HepG2 (cell line): Measurements from ENCODE around the gene KLHDC1. TPM values are rescaled to one million over a fixed set of nuclear protein-coding genes. Genes with fewer than 3 reads are reported as not detected.

Source experiments
- ATAC-seq: fragments of 200-7000 bp; cut with Tn5 transposase; 3 replicates; pipeline ENCODE4 v1.9.1; 2020; ENCODE audit warnings: mild to moderate bottlenecking, moderate library complexity
- BruUV-seq: library from RNA; stranded (reverse); fragments of 400-500 nt; replicated peaks from 2 replicates; lab custom pipeline; 2021; lab: Mats Ljungman, UMichigan
- CTCF ChIA-PET: fragments of 300-600 bp; formaldehyde crosslinking; extraction: SDS; loops from one replicate; lab custom pipeline; 2021; ENCODE audit warnings: low total read pairs, inconsistent platforms, low intra/inter-chr PET ratio; lab: Yijun Ruan, JAX
- POLR2A ChIA-PET: fragments of 350-600 bp; sonication (Branson Sonifier 250); formaldehyde crosslinking; loops from one replicate; lab custom pipeline; 2020; ENCODE audit warnings: antibody characterized with exemption, inconsistent platforms; lab: Yijun Ruan, JAX
- DNase-seq: peaks from one replicate; pipeline ENCODE4 v3.0.0-alpha.2; 2015; ENCODE audit warnings: low spot score
- FAIRE-seq: peaks from 3 replicates; lab custom pipeline; 2011; peaks lifted over from hg19 to GRCh38; lab: Jason Lieb, UNC
- H2AFZ ChIP-seq: one replicate; pipeline ENCODE4 v1.6.1; 2011; ENCODE audit warnings: low read length, inconsistent platforms
- H3K27ac ChIP-seq: fragments of 300-600 bp; 3 replicates; pipeline ENCODE4 v1.8.0; 2011; ENCODE audit warnings: mixed run types, mild to moderate bottlenecking, mixed read lengths, low read length, inconsistent platforms; ENCODE audit not compliant: insufficient read depth; ENCODE audit errors: extremely low read length
- H3K27me3 ChIP-seq, 2 experiments: fragments of 200-600 bp in 1 of 2; 2 replicates in 1 of 2; 3 replicates in 1 of 2; pipeline versions ENCODE4 v1.6.0 to v1.8.0; 2011; ENCODE audit warnings: low read length in 2 of 2, mild to moderate bottlenecking in 2 of 2, moderate library complexity in 2 of 2, inconsistent platforms in 1 of 2; ENCODE audit not compliant: insufficient read depth in 2 of 2, control insufficient read depth in 1 of 2
- H3K36me3 ChIP-seq, 2 experiments: fragments of 200-600 bp in 1 of 2; replicated peaks in 1 of 2; 2 replicates in 1 of 2; 3 replicates in 1 of 2; pipeline versions ENCODE4 v1.5.1 to v1.8.0; 2011; ENCODE audit warnings: low read length in 2 of 2, inconsistent platforms in 1 of 2; ENCODE audit not compliant: insufficient read depth in 2 of 2, control insufficient read depth in 1 of 2
- H3K4me1 ChIP-seq: 2 replicates; pipeline ENCODE4 v1.5.1; 2012; ENCODE audit warnings: low read length, inconsistent platforms; ENCODE audit not compliant: insufficient read depth
- H3K4me2 ChIP-seq: 2 replicates; pipeline ENCODE4 v1.6.0; 2011; ENCODE audit warnings: low read depth, low read length, inconsistent platforms
- H3K4me3 ChIP-seq, 3 experiments: fragments of 200-600 bp in 1 of 3; sonication (generic), shearing (Covaris generic) in 1 of 3; replicated peaks in 1 of 3; 2 replicates each; pipeline ENCODE4 v1.5.1; 2011 to 2016; ENCODE audit warnings: low read length in 3 of 3, inconsistent platforms in 2 of 3, low read depth in 2 of 3, mild to moderate bottlenecking in 2 of 3, control low read depth in 1 of 3, mixed read lengths in 1 of 3; ENCODE audit not compliant: insufficient read depth in 1 of 3
- H3K79me2 ChIP-seq: one replicate; pipeline ENCODE4 v1.6.1; 2011; ENCODE audit warnings: low read length, inconsistent platforms; ENCODE audit not compliant: insufficient read depth
- H3K9ac ChIP-seq: 2 replicates; pipeline ENCODE4 v1.6.0; 2011; ENCODE audit warnings: mild to moderate bottlenecking, low read depth, low read length, inconsistent platforms; ENCODE audit not compliant: insufficient read depth
- H3K9me3 ChIP-seq: 2 replicates; pipeline ENCODE4 v1.5.1; 2012; ENCODE audit warnings: mild to moderate bottlenecking, low read length
- H4K20me1 ChIP-seq: 2 replicates; pipeline ENCODE4 v1.6.0; 2011; ENCODE audit warnings: inconsistent platforms, mild to moderate bottlenecking, low read length, moderate library complexity; ENCODE audit not compliant: insufficient read depth
- CTCF ChIP-seq: sonication (generic); formaldehyde crosslinking; IDR thresholded peaks from 2 replicates; pipeline ENCODE4 v1.5.0; 2020; ENCODE audit warnings: mild to moderate bottlenecking, missing genetic modification reagents, moderate library complexity
- GTF2F1 ChIP-seq: fragments of 150-350 bp; IDR thresholded peaks from 2 replicates; pipeline ENCODE4 v1.6.1; 2014; ENCODE audit warnings: low read length
- KLF12 ChIP-seq: sonication (generic); formaldehyde crosslinking; IDR thresholded peaks from 2 replicates; pipeline ENCODE4 v1.4.0; 2020; ENCODE audit warnings: missing genetic modification reagents, borderline replicate concordance
- MAF1 ChIP-seq: sonication (generic); formaldehyde crosslinking; IDR thresholded peaks from 2 replicates; pipeline ENCODE4 v1.5.0; 2020; ENCODE audit warnings: missing genetic modification reagents, borderline replicate concordance
- SOX6 ChIP-seq, 2 experiments: fragments of 450-650 bp in 1 of 2; sonication (generic) in 1 of 2; formaldehyde crosslinking in 1 of 2; IDR thresholded peaks; 2 replicates each; pipeline versions ENCODE4 v1.4.0 to v1.6.1; 2017 to 2020; ENCODE audit warnings: antibody characterized with exemption in 1 of 2, mild to moderate bottlenecking in 1 of 2, missing genetic modification reagents in 1 of 2
- THAP8 ChIP-seq: sonication (generic); formaldehyde crosslinking; IDR thresholded peaks from 2 replicates; pipeline ENCODE4 v1.5.1; 2020; ENCODE audit warnings: missing genetic modification reagents, mild to moderate bottlenecking, borderline replicate concordance
- ZNF572 ChIP-seq: sonication (generic); formaldehyde crosslinking; IDR thresholded peaks from 2 replicates; pipeline ENCODE4 v1.5.1; 2020; ENCODE audit warnings: mild to moderate bottlenecking, missing genetic modification reagents
- ZNF879 ChIP-seq: sonication (generic); formaldehyde crosslinking; IDR thresholded peaks from 2 replicates; pipeline ENCODE4 v1.8.1; 2023; ENCODE audit warnings: missing genetic modification reagents
- in situ Hi-C: cut with HindIII; loops from 2 replicates; pipeline ENCODE4 v1.10.0; 2017; ENCODE audit warnings: low pct_unique_long_range_greater_than_20kb; ENCODE audit not compliant: extremely low pct_ligation_motif_present
- intact Hi-C: fragments of 100-400 bp; cut with micrococcal nuclease; formaldehyde crosslinking; loops from one replicate; pipeline ENCODE4 v1.10.0; 2022; ENCODE audit not compliant: unreplicated experiment
- polyA plus RNA-seq, 8 experiments: library from polyadenylated mRNA; depleted of rRNA in 3 of 8; stranded (reverse) in 7 of 8; unstranded in 1 of 8; fragments of >200 nt; fragmentation: Illumina TruSeq in 4 of 8; extraction: Trizol in 4 of 8; gene quantifications; 2 replicates each; pipeline versions ENCODE4 v1.2.1 to v1.2.3, GENCODE V29; 2011 to 2016; ENCODE audit warnings: low read depth in 4 of 8, missing spikeins in 1 of 8, mixed read lengths in 1 of 8; ENCODE audit not compliant: insufficient read depth in 1 of 8
- total RNA-seq, 5 experiments: library from RNA; depleted of rRNA; stranded (reverse); fragments of >200 nt; fragmentation: Illumina TruSeq; extraction: Trizol; gene quantifications; 2 replicates each; pipeline ENCODE4 v1.2.3, GENCODE V29; 2016; ENCODE audit warnings: low read depth in 1 of 5

KLHDC1 gene
- total and polyA plus RNA-seq, 2 of the 13 experiments (the other 11 are each of a cell fraction or from before 2014, with no cell fraction given), result 0.11 TPM; not detected in 1

GRCh38 chr14:49670475-49670874 lies 22.4 kb upstream of the KLHDC1 start:
- Histone ChIP-seq H2AFZ (no peak overlapping the region), H3K79me2 (no peaks in the 10 kb centered on the region), H3K36me3 (peaks cover 2 to 28% of the 10 kb centered on the region in 2 experiments; a peak in 4 of 5 replicates), H4K20me1 (no peaks in the 10 kb centered on the region), H3K4me1 (no peaks in the 10 kb centered on the region), H3K27me3 (no peaks in the 10 kb centered on the region)
- no peak for FAIRE-seq
- intact Hi-C loops, result no loop called here
- TF ChIP-seq MAF1 (CRISPR knock-in tag) (no peak), THAP8 (CRISPR knock-in tag) (no peak), ZNF572 (CRISPR knock-in tag) (no peak), CTCF (CRISPR knock-in tag) (no peak), KLF12 (no peak), SOX6 (IDR thresholded peaks at IDR 0.05) (no peak), SOX6 (CRISPR knock-in tag; IDR thresholded peaks at IDR 0.05) (no peak), GTF2F1 (no peak), ZNF879 (CRISPR knock-in tag) (no peak)
- TF ChIP-seq, all 625 proteins: peak for 0
- no TSS peak for BruUV-seq
- POLR2A ChIA-PET, result no interaction called here
- Histone ChIP-seq H3K9me3 (no peaks in the 10 kb centered on the region), H3K9ac (no peak overlapping the region), H3K4me2 (no peak overlapping the region), H3K4me3 (no peak overlapping the region), H3K27ac (no peak overlapping the region)
- ATAC-seq (no peak), DNase-seq (no peak)
- in situ Hi-C loops, result no loop called here
- CTCF ChIA-PET, result no interaction called here
